HG02943 (cell line): ENCODE results near the gene MYO10.

ENCODE experiments used
- ATAC-seq: cut with Tn5 transposase; IDR thresholded peaks from one replicate; pipeline ENCODE4 v1.9.1; 2021; ENCODE audit warnings: mild to moderate bottlenecking, low read depth, moderate library complexity; ENCODE audit not compliant: unreplicated experiment

Gene MYO10

GRCh38 chr5:16918891-16919671, 17.0 kb downstream of the MYO10 start:
- no peak for ATAC-seq

- ATAC-seq: no peak
Measured at GRCh38 chr5:16918156-16918555, 17.9 kb downstream of the MYO10 start.

GRCh38 chr5:16916262-16916878, 19.7 kb downstream of the MYO10 start:
- no peak for ATAC-seq

- ATAC-seq: no peak
Measured at GRCh38 chr5:16914584-16914983, 21.5 kb downstream of the MYO10 start.

GRCh38 chr5:16914108-16914435, 22.0 kb downstream of the MYO10 start:
- ATAC-seq: no peak

- no peak for ATAC-seq
Measured at GRCh38 chr5:16913187-16914107, 22.6 kb downstream of the MYO10 start.

GRCh38 chr5:16912080-16912479, 24.0 kb downstream of the MYO10 start:
- no peak for ATAC-seq

GRCh38 chr5:16909464-16909863, 26.6 kb downstream of the MYO10 start:
- ATAC-seq: no peak

- ATAC-seq: no peak
Measured at GRCh38 chr5:16907270-16907669, 28.8 kb downstream of the MYO10 start.

- ATAC-seq: no peak
Measured at GRCh38 chr5:16906255-16906654, 29.8 kb downstream of the MYO10 start.

GRCh38 chr5:16903480-16904300, 32.4 kb downstream of the MYO10 start:
- ATAC-seq: no peak

- no peak for ATAC-seq
Measured at GRCh38 chr5:16902846-16903245, 33.2 kb downstream of the MYO10 start.

GRCh38 chr5:16901021-16901644, 35.0 kb downstream of the MYO10 start:
- ATAC-seq: no peak

GRCh38 chr5:16899171-16899570, 36.9 kb downstream of the MYO10 start:
- no peak for ATAC-seq

- ATAC-seq: no peak
Measured at GRCh38 chr5:16897800-16898199, 38.3 kb downstream of the MYO10 start.

GRCh38 chr5:16897284-16897704, 38.8 kb downstream of the MYO10 start:
- ATAC-seq: no peak

- ATAC-seq: no peak
Measured at GRCh38 chr5:16896767-16897166, 39.3 kb downstream of the MYO10 start.

GRCh38 chr5:16894236-16895057, 41.6 kb downstream of the MYO10 start:
- ATAC-seq: no peak

- ATAC-seq: no peak
Measured at GRCh38 chr5:16891033-16891432, 45.1 kb downstream of the MYO10 start.
